ENCODE data around the gene TRMT13. TPM values are rescaled to one million over a fixed set of nuclear protein-coding genes. Genes with fewer than 3 reads are reported as not detected.

TRMT13 gene
- total and polyA plus RNA-seq, 11 donors: 2.0 to 8.1 (median 6.2) TPM

- peaks cover 0 to 45% (median 28%) of the 10 kb centered on the region in 9 donors for H3K36me3 ChIP-seq
- ATAC-seq (no peak), DNase-seq (no peak)
- no peak overlapping the region for H3K27ac ChIP-seq
- no peaks in the 10 kb centered on the region for H3K27me3 ChIP-seq
- no peaks in the 10 kb centered on the region for H3K4me1 ChIP-seq
- TF ChIP-seq CTCF (IDR thresholded peaks at IDR 0.05): no peak
- no peak for TF ChIP-seq POLR2A (IDR thresholded peaks at IDR 0.05)
- no peaks in the 10 kb centered on the region for H3K9me3 ChIP-seq
- intact Hi-C loops (cut with DNase I): no loop called here
- no peak overlapping the region for H3K4me3 ChIP-seq
Measured at GRCh38 chr1:100109554-100110066, 23.4 kb upstream of the TRMT13 start.

- no peak overlapping the region for H3K27ac ChIP-seq
- no peak for DNase-seq
- 93 to 99% (median 97%) methylated on average over 4 of the region's 4 CpGs for WGBS, 4 donors
- H3K27me3 ChIP-seq: no peaks in the 10 kb centered on the region
- no peaks in the 10 kb centered on the region for H3K4me1 ChIP-seq
- H3K36me3 ChIP-seq: peaks cover 0 to 31% (median 11%) of the 10 kb centered on the region in 9 donors
- no peak overlapping the region for H3K4me3 ChIP-seq
- no peak for TF ChIP-seq CTCF (IDR thresholded peaks at IDR 0.05)
- no peak for TF ChIP-seq POLR2A (IDR thresholded peaks at IDR 0.05)
- no peaks in the 10 kb centered on the region for H3K9me3 ChIP-seq
- intact Hi-C loops (cut with DNase I): no loop called here
- no peak for ATAC-seq
Measured at GRCh38 chr1:100115524-100115923, 17.4 kb upstream of the TRMT13 start.

- no peak for TF ChIP-seq CTCF (IDR thresholded peaks at IDR 0.05)
- Histone ChIP-seq H3K36me3 (peaks cover 0 to 25% (median 11%) of the 10 kb centered on the region in 9 donors), H3K4me1 (no peaks in the 10 kb centered on the region), H3K27ac (no peak overlapping the region), H3K4me3 (no peak overlapping the region), H3K27me3 (no peaks in the 10 kb centered on the region), H3K9me3 (no peaks in the 10 kb centered on the region)
- ATAC-seq (no peak), DNase-seq (no peak)
- 85 to 91% (median 89%) methylated on average over 1 of the region's 1 CpG for whole genome bisulfite sequencing, 4 donors
- intact Hi-C loops (cut with DNase I): no loop called here
Measured at GRCh38 chr1:100122177-100122576, 10.8 kb upstream of the TRMT13 start.

GRCh38 chr1:100127226-100127625 lies 5.7 kb upstream of the TRMT13 start:
- no peak overlapping the region for H3K27ac ChIP-seq
- H3K36me3 ChIP-seq: peaks cover 0 to 8% (median 0%) of the 10 kb centered on the region in 9 donors
- no peak for DNase-seq
- H3K27me3 ChIP-seq: no peaks in the 10 kb centered on the region
- TF ChIP-seq POLR2A (IDR thresholded peaks at IDR 0.05): no peak
- TF ChIP-seq CTCF (IDR thresholded peaks at IDR 0.05): no peak
- H3K4me3 ChIP-seq: no peak overlapping the region
- intact Hi-C loops (cut with DNase I): no loop called here
- H3K9me3 ChIP-seq: no peaks in the 10 kb centered on the region
- WGBS, 4 donors: 63 to 85% (median 73%) methylated on average over 1 of the region's 1 CpG
- peaks cover 0 to 11% (median 5%) of the 10 kb centered on the region in 12 donors for H3K4me1 ChIP-seq
- ATAC-seq: no peak
